Heart left ventricle (tissue), 16 donors: ENCODE results near the gene KCTD5. TPM values are rescaled to one million over a fixed set of nuclear protein-coding genes. Genes with fewer than 3 reads are reported as not detected.

Source experiments
- ATAC-seq, 4 donors: fragments of 200-7000 bp; cut with Tn5 transposase; one replicate each; pipeline ENCODE4 v1.9.1; 2020 to 2022; ENCODE audit warnings: moderate library complexity in 4 of 4, mild to moderate bottlenecking in 3 of 4, moderate number of reproducible peaks in 1 of 4
- DNase-seq, 5 donors: peaks; one replicate each; pipeline ENCODE4 v3.0.0-alpha.2; 2020
- H3K27ac ChIP-seq, 12 donors: fragments of 200-600 bp; sonication (generic) in 4 of 12; one replicate each; pipeline versions ENCODE4 v1.5.0 to v1.8.0; 2016 to 2022; ENCODE audit warnings: mild to moderate bottlenecking in 2 of 12
- H3K27me3 ChIP-seq, 9 donors: fragments of 200-600 bp; sonication (generic) in 2 of 9; one replicate each; pipeline versions ENCODE4 v1.5.1 to v1.8.0; 2016 to 2022; ENCODE audit warnings: mild to moderate bottlenecking in 3 of 9
- H3K36me3 ChIP-seq, 9 donors: fragments of 200-600 bp; sonication (generic) in 2 of 9; one replicate each; pipeline versions ENCODE4 v1.5.0 to v1.8.0; 2018 to 2022; ENCODE audit warnings: mild to moderate bottlenecking in 2 of 9
- H3K4me1 ChIP-seq, 12 donors: fragments of 200-600 bp; sonication (generic) in 4 of 12; one replicate each; pipeline versions ENCODE4 v1.5.0 to v1.8.0; 2016 to 2022; ENCODE audit warnings: mild to moderate bottlenecking in 3 of 12
- H3K4me3 ChIP-seq, 12 donors: fragments of 200-600 bp; sonication (generic) in 4 of 12; one replicate each; pipeline versions ENCODE4 v1.5.0 to v1.8.0; 2017 to 2022; ENCODE audit warnings: mild to moderate bottlenecking in 9 of 12, moderate library complexity in 4 of 12
- H3K9me3 ChIP-seq, 12 donors: fragments of 200-600 bp; sonication (generic) in 4 of 12; one replicate each; pipeline versions ENCODE4 v1.5.0 to v1.8.0; 2016 to 2022; ENCODE audit warnings: mild to moderate bottlenecking in 1 of 12
- CTCF ChIP-seq, 12 donors: fragments of 200-600 bp; sonication (generic) in 4 of 12; IDR thresholded peaks; one replicate each; pipeline versions ENCODE4 v1.5.0 to v1.8.0; 2018 to 2022; ENCODE audit warnings: antibody characterized with exemption in 12 of 12, mild to moderate bottlenecking in 5 of 12
- POLR2A ChIP-seq, 2 donors: fragments of 450-650 bp; IDR thresholded peaks; one replicate each; pipeline ENCODE4 v1.6.1; 2017; ENCODE audit warnings: antibody characterized with exemption in 2 of 2, mild to moderate bottlenecking in 2 of 2, moderate library complexity in 2 of 2
- WGBS, 4 donors: extraction: QIAGEN DNeasy Blood & Tissue Kit in 2 of 4; methylation state at CpG; one replicate each; pipeline versions ENCODE4 v1.1.5 to v1.1.7; 2013 to 2018; 5-methylcytosine and 5-hydroxymethylcytosine counted together
- intact Hi-C, 10 donors: fragments of 100-400 bp; cut with DNase I; formaldehyde crosslinking; loops; one replicate each; pipeline versions ENCODE4 v1.11.1 to v1.14.2; 2022
- polyA plus RNA-seq, 2 donors: library from polyadenylated mRNA; stranded (reverse); fragments of 200-250 nt; gene quantifications; one replicate each; pipeline ENCODE4 v1.2.3, GENCODE V29; 2013
- total RNA-seq, 9 donors: library from RNA; depleted of rRNA in 2 of 9; stranded (reverse); fragments of >200 nt in 2 of 9; fragmentation: NEBNext Ultra II Directional in 3 of 9; extraction: Animal tissue kit (Norgen Biotek cat#: 25700) in 3 of 9; gene quantifications; one replicate each; pipeline versions ENCODE4 v1.1.0 to v1.2.4, GENCODE V29; 2016 to 2023
- donor health status: ischemic (EF 13 %, LVEDD 7.1; RV severe dilation, severe dysfunction).
- donor health status: healthy with polysubstance abuse.
- donor health status: DM: no; HTN: yes; CAD: no.
- donor health status: DM: no; HTN: no; CAD: no.
- donor health status: ischemic (EF 25% LVEDD 6.9; RV normal size, moderate dysfunction).
- donor health status: ischemic (EF 25% LVEDD 5.7; RV mildly dilated, moderate dysfunction).
- donor health status: healthy.
- donor health status: DM: yes; HTN: yes; CAD: no.
- donor health status: ischemic (EF 35%, LVEDD 5.7; RV mildly dilated, moderate dysfunction).
- donor health status: nonischemic (EF 11% LVEDD 7.7; RV severe dilation, severe dysfunction).
- donor health status: DM: yes; HTN: yes; CAD: no.
- donor health status: PGD.
- donor health status: ischemic (EF 29% LVEDD 5.4; RV normal size, mild dysfunction).
- donor health status: nonischemic (EF 23%, LVEDD 6.1; RV moderate dilation, normal function).

KCTD5 gene
- total and polyA plus RNA-seq, 11 donors: 6.2 to 24.3 (median 11.1) TPM

GRCh38 chr16:2715966-2716885, 33.9 kb downstream of the KCTD5 start:
- Histone ChIP-seq H3K9me3 (no peaks in the 10 kb centered on the region), H3K4me3 (peak overlapping the region in 4 of 12 donors; percentile 10 to 26 (median 20)), H3K27ac (no peak overlapping the region), H3K36me3 (no peaks in the 10 kb centered on the region), H3K4me1 (peaks cover 0 to 31% (median 13%) of the 10 kb centered on the region in 12 donors), H3K27me3 (no peaks in the 10 kb centered on the region)
- ATAC-seq (no peak), DNase-seq (no peak)
- WGBS, 4 donors: 61 to 68% (median 63%) methylated on average over 9 to 17 of the region's 17 CpGs
- TF ChIP-seq CTCF (IDR thresholded peaks at IDR 0.05) (no peak), POLR2A (IDR thresholded peaks at IDR 0.05) (no peak)
- intact Hi-C loops: no loop called here

DNA sequence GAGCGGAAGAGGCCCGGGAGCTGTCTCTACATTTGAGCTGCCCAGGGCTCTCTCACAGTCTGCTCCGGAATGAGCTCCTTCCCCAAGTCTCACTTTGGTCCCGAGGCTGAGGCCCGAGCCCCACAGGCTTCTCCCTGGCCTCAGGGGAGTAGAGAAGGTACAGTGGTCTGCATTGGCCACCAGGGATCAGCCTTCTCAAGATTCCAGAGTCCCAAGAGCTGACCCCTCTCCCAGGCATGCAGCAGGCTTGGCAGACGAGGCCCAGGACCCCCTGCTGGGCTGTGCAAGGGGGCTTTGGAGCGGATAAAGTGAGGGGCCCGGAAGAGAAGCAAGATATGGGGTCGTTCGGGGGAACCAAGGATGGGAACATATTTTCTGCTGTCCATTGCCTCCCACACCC, 34.6 kb downstream of the KCTD5 start:
- Histone ChIP-seq H3K27me3 (no peaks in the 10 kb centered on the region), H3K9me3 (no peaks in the 10 kb centered on the region), H3K27ac (no peak overlapping the region), H3K36me3 (no peaks in the 10 kb centered on the region), H3K4me3 (no peak overlapping the region), H3K4me1 (peaks cover 0 to 36% (median 16%) of the 10 kb centered on the region in 12 donors)
- intact Hi-C loops: no loop called here
- 77 to 81% (median 79%) methylated on average over 10 of the region's 10 CpGs for WGBS, 4 donors
- no peak for ATAC-seq
- no peak for DNase-seq
- TF ChIP-seq POLR2A (IDR thresholded peaks at IDR 0.05) (no peak), CTCF (IDR thresholded peaks at IDR 0.05) (no peak)

DNA sequence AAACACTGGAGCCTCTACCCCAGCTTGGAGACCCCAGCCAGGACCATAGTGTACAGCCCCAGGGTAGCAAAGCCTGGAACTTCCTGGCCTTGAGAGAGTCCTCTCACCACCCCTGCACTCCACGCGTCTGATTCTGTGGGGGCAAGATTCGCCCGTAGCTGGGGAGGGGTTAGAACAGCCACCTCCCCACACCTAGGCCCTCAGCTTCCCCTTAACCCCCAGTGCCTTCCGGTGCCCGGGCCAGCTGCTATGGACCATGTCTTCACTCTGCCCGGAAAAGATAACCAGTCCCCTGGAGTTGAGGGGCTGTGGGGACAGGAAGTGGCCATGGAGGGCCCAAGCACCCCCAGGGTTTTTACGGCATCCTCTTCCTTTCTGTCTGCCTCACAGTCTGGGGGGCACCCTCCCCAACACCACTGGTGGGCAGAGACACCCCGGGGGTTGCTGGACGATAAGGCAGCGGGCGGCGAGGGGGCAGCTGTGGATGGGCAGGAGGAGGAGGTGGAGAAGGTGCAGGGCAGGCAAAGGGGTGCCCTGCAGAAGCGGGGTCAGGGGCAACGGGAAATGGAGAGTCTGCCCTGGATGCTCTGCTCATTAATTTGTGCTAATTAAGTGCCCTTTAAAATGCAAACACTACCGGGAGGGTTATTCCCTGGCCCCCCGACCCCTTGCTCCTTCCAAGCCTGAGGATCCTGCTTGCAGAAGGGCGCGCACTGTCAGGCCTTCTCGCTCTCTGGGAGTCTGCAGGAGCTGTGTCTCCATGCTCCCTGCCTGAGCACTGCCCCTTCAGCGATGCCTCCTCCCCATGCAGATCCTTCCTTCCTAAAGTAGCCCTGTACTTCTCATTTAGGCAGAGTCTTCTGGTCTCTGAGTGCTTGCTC, 35.3 kb downstream of the KCTD5 start:
- intact Hi-C loops: no loop called here
- no peak for TF ChIP-seq POLR2A (IDR thresholded peaks at IDR 0.05)
- no peak for TF ChIP-seq CTCF (IDR thresholded peaks at IDR 0.05)
- Histone ChIP-seq H3K27ac (no peak overlapping the region), H3K4me3 (no peak overlapping the region), H3K27me3 (no peaks in the 10 kb centered on the region), H3K4me1 (peaks cover 0 to 36% (median 16%) of the 10 kb centered on the region in 12 donors), H3K9me3 (no peaks in the 10 kb centered on the region), H3K36me3 (no peaks in the 10 kb centered on the region)
- DNase-seq: no peak
- 78 to 87% (median 79%) methylated on average over 21 of the region's 21 CpGs for WGBS, 4 donors
- no peak for ATAC-seq
